H1 (cell line): Measurements from ENCODE around the gene HDAC8. TPM values are rescaled to one million over a fixed set of nuclear protein-coding genes. Genes with fewer than 3 reads are reported as not detected.

Experiments
- CREB1 ChIP-seq: IDR thresholded peaks from 2 replicates; pipeline ENCODE4 v1.6.1; 2012; ENCODE audit warnings: inconsistent platforms
- KDM5A ChIP-seq: fragments of 200-600 bp; IDR thresholded peaks from 2 replicates; pipeline ENCODE4 v1.7.1; 2012; ENCODE audit warnings: mild to moderate bottlenecking, low read length, inconsistent platforms, mixed read lengths
- SIX5 ChIP-seq: IDR thresholded peaks from 2 replicates; pipeline ENCODE4 v1.6.1; 2011; ENCODE audit warnings: mild to moderate bottlenecking, low read depth, low read length
- polyA plus RNA-seq, 7 experiments: library from polyadenylated mRNA; depleted of rRNA in 3 of 7; stranded (reverse) in 5 of 7; unstranded in 2 of 7; fragments of >200 nt in 5 of 7; fragments of 200-250 nt in 2 of 7; gene quantifications; 1 replicate in 5 of 7; 2 replicates in 1 of 7; 4 replicates in 1 of 7; pipeline versions ENCODE4 v1.2.1 to v1.2.3, GENCODE V29; 2011 to 2013; ENCODE audit warnings: missing spikeins in 2 of 7, mixed read lengths in 2 of 7
- total RNA-seq: library from RNA; stranded (reverse); fragmentation: NEBNext Ultra II Directional; extraction: Animal tissue kit (Norgen Biotek cat#: 25700); gene quantifications from 2 replicates; pipeline ENCODE4 v1.2.1, GENCODE V29; 2021

The HDAC8 gene
- total and polyA plus RNA-seq, 2 of the 8 experiments (the other 6 are each of a cell fraction or from before 2014, with no cell fraction given), result 9.7 to 20.3 TPM

- no peak for TF ChIP-seq SIX5
- no peak for TF ChIP-seq CREB1
- no peak for TF ChIP-seq KDM5A
Observed at GRCh38 chrX:72395237-72395636, 177.4 kb downstream of the HDAC8 start (continued).
